BJ (cell line): ENCODE measurements around the gene PARD3B. TPM values are rescaled to one million over a fixed set of nuclear protein-coding genes. Genes with fewer than 3 reads are reported as not detected.

ENCODE experiments used
- CTCF ChIA-PET: fragments of 350-600 bp; formaldehyde crosslinking; extraction: SDS; loops from one replicate; lab custom pipeline; 2021; ENCODE audit warnings: antibody characterized with exemption, inconsistent platforms; lab: Yijun Ruan, JAX
- POLR2A ChIA-PET: fragments of 300-600 bp; sonication (Branson Sonifier 250); formaldehyde crosslinking; extraction: SDS; loops from one replicate; lab custom pipeline; 2021; ENCODE audit warnings: antibody characterized with exemption; lab: Charles Lee
- DNase-seq: peaks from one replicate; pipeline ENCODE4 v3.0.0-alpha.2; 2011; ENCODE audit warnings: low read depth
- H3K27me3 ChIP-seq: 2 replicates; pipeline ENCODE4 v1.6.0; 2011; ENCODE audit warnings: low read length; ENCODE audit not compliant: control insufficient read depth, insufficient read depth
- H3K36me3 ChIP-seq: 2 replicates; pipeline ENCODE4 v1.5.1; 2011; ENCODE audit warnings: low read length; ENCODE audit not compliant: control insufficient read depth, insufficient read depth
- H3K4me3 ChIP-seq: 2 replicates; pipeline ENCODE4 v1.5.1; 2011; ENCODE audit warnings: low read depth, mild to moderate bottlenecking, control low read depth, low read length
- polyA plus RNA-seq: library from polyadenylated mRNA; depleted of rRNA; stranded (reverse); fragments of >200 nt; gene quantifications from 2 replicates; pipeline ENCODE4 v1.2.3, GENCODE V29; 2011
- TF ChIP-seq, protein P1 (sequence below): IDR thresholded peaks from 2 replicates; pipeline ENCODE4 v1.5.1; 2011; ENCODE audit warnings: low read depth, mild to moderate bottlenecking, control low read depth, inconsistent platforms, low read length, moderate library complexity; ENCODE audit not compliant: insufficient read depth

The PARD3B gene
- polyA plus RNA-seq, 1 experiment, result 7.1 TPM

GRCh38 chr2:205297368-205297767 lies 752.1 kb downstream of the PARD3B start:
- POLR2A ChIA-PET, result no interaction called here
- Histone ChIP-seq H3K36me3 (no peaks in the 10 kb centered on the region), H3K4me3 (no peak overlapping the region), H3K27me3 (no peaks in the 10 kb centered on the region)
- TF ChIP-seq, protein P1, sequence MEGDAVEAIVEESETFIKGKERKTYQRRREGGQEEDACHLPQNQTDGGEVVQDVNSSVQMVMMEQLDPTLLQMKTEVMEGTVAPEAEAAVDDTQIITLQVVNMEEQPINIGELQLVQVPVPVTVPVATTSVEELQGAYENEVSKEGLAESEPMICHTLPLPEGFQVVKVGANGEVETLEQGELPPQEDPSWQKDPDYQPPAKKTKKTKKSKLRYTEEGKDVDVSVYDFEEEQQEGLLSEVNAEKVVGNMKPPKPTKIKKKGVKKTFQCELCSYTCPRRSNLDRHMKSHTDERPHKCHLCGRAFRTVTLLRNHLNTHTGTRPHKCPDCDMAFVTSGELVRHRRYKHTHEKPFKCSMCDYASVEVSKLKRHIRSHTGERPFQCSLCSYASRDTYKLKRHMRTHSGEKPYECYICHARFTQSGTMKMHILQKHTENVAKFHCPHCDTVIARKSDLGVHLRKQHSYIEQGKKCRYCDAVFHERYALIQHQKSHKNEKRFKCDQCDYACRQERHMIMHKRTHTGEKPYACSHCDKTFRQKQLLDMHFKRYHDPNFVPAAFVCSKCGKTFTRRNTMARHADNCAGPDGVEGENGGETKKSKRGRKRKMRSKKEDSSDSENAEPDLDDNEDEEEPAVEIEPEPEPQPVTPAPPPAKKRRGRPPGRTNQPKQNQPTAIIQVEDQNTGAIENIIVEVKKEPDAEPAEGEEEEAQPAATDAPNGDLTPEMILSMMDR, result no peak
- CTCF ChIA-PET, result interaction anchor here (0.6 kb wide), 1 partner anchor 95 kb away, joined by 3 read pairs; no protein-coding TSS in a partner anchor
- no peak for DNase-seq

- ChIA-PET POLR2A (no interaction called here), CTCF (no interaction called here)
- Histone ChIP-seq H3K36me3 (no peaks in the 10 kb centered on the region), H3K27me3 (no peaks in the 10 kb centered on the region), H3K4me3 (no peak overlapping the region)
- no peak for DNase-seq
- TF ChIP-seq, protein P1, result no peak
Measured at GRCh38 chr2:205297846-205298245, 752.6 kb downstream of the PARD3B start.

DNA sequence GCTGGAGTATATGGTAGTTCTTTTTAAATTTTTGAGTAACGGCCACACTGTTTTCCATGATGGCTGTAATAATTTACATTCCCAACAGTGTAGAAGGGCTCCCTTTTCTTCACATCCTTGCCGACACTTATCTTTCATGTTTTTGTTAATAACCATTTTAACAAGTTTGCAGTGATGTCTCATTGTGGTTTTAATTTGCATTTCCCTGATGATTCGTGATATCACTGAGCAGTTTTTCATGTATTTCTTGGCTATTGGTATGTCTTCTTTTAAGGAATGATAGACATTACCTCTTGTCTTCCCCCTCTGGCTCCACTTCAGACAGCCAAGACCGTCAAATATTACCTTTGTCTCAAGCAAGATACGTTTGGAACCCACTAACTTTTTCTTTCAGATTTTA lies 765.9 kb downstream of the PARD3B start:
- Histone ChIP-seq H3K36me3 (no peaks in the 10 kb centered on the region), H3K27me3 (no peaks in the 10 kb centered on the region), H3K4me3 (no peak overlapping the region)
- no peak for DNase-seq
- POLR2A ChIA-PET, result no interaction called here
- TF ChIP-seq, protein P1, result no peak
- CTCF ChIA-PET, result interaction anchor here (1.7 kb wide), 1 partner anchor 10 kb away, joined by 4 read pairs; no protein-coding TSS in a partner anchor

DNA sequence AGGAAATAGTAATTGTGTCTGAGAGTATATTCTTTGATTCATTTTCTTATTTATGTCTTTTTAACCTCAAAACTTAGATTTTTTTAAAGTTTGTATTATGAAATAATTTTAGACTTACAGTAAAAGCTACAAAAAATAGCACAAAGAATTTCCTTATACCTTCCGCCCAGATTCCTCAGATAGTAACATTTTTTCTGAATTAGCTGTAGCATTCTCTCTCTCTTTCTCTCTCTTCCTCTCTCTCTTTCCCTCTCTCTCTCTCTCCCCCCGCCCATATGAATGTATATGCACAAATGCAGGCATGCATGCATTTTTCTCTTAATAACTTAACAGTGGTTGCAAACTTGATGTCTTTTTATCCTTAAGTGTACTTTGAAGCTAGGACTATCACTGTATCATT lies 776.0 kb downstream of the PARD3B start:
- no peak overlapping the region for H3K4me3 ChIP-seq
- CTCF ChIA-PET, result interaction anchor here (1.5 kb wide), 1 partner anchor 354 kb away, joined by 4 read pairs; no protein-coding TSS in a partner anchor

DNA sequence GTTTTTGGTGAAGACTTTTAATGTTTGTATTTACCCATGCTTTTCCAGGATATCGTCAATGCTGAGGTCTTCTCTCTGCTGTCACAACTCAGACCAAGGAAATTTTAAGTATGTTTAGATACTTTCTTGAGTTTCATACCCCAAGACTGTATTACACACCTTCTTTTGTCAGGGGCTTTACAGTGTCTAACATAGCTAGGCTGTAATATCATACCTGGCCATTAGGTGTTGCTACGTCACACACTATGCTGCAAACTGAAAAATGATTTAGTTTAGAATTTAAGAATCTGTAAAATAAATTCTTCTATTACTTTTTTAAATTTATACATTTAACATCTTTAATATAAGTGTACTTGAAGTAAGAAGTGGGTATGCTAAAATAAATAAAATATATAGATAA lies 778.7 kb downstream of the PARD3B start:
- no peaks in the 10 kb centered on the region for H3K27me3 ChIP-seq
- POLR2A ChIA-PET, result no interaction called here
- no peaks in the 10 kb centered on the region for H3K36me3 ChIP-seq
- TF ChIP-seq, protein P1, result peak; percentile 33; the same call in 1 of the 2 replicates
- CTCF ChIA-PET, result interaction anchor here (0.5 to 1.5 kb wide), 2 partner anchors 352 to 630 kb away, joined by 3 read pairs; no protein-coding TSS in a partner anchor
- no peak overlapping the region for H3K4me3 ChIP-seq
- no peak for DNase-seq

More for the DNA sequence above, 776.0 kb downstream of the PARD3B start:
- H3K27me3 ChIP-seq, result no peaks in the 10 kb centered on the region
- no peak for DNase-seq
- POLR2A ChIA-PET, result no interaction called here
- TF ChIP-seq, protein P1, result no peak
- H3K36me3 ChIP-seq, result no peaks in the 10 kb centered on the region
